Measurements from ENCODE around the gene AKAP6.

The AKAP6 gene

GRCh38 chr14:32349322-32349721, 20.2 kb downstream of the AKAP6 start:
- TF ChIP-seq CTCF (conservative IDR thresholded peaks at IDR 0.05) (no peak), ZFX (IDR thresholded peaks at IDR 0.05) (no peak)
- no peak overlapping the region for H3K27ac ChIP-seq

GRCh38 chr14:32350020-32350419, 20.9 kb downstream of the AKAP6 start:
- TF ChIP-seq CTCF (conservative IDR thresholded peaks at IDR 0.05) (no peak), ZFX (IDR thresholded peaks at IDR 0.05) (no peak)
- no peak overlapping the region for H3K27ac ChIP-seq

- no peak overlapping the region for H3K27ac ChIP-seq
- TF ChIP-seq ZFX (IDR thresholded peaks at IDR 0.05) = no peak
- no peak for TF ChIP-seq CTCF (conservative IDR thresholded peaks at IDR 0.05)
These were observed 23.5 kb downstream of the AKAP6 start for GRCh38 chr14:32352631-32353030.

GRCh38 chr14:32354716-32355115, 25.6 kb downstream of the AKAP6 start:
- H3K27ac ChIP-seq = no peak overlapping the region
- no peak for TF ChIP-seq ZFX (IDR thresholded peaks at IDR 0.05)
- TF ChIP-seq CTCF (conservative IDR thresholded peaks at IDR 0.05) = no peak

GRCh38 chr14:32358781-32359180, 29.7 kb downstream of the AKAP6 start:
- TF ChIP-seq ZFX (IDR thresholded peaks at IDR 0.05) (no peak), CTCF (conservative IDR thresholded peaks at IDR 0.05) (no peak)
- no peak overlapping the region for H3K27ac ChIP-seq

- TF ChIP-seq ZFX (IDR thresholded peaks at IDR 0.05) = no peak
- TF ChIP-seq CTCF (conservative IDR thresholded peaks at IDR 0.05) = no peak
- H3K27ac ChIP-seq = no peak overlapping the region
These were observed 32.6 kb downstream of the AKAP6 start for GRCh38 chr14:32361674-32362073.

- no peak overlapping the region for H3K27ac ChIP-seq
- TF ChIP-seq CTCF (conservative IDR thresholded peaks at IDR 0.05) = no peak
- no peak for TF ChIP-seq ZFX (IDR thresholded peaks at IDR 0.05)
These were observed 34.7 kb downstream of the AKAP6 start for GRCh38 chr14:32363761-32364160.
